Neural cell (in vitro differentiated cells): ENCODE results near the gene SEMA6C. TPM values are rescaled to one million over a fixed set of nuclear protein-coding genes. Genes with fewer than 3 reads are reported as not detected.
A peak's percentile ranks its signal among the peaks of the same experiment; 100 is the strongest.

Experiments
- H2AFZ ChIP-seq: fragments of 200-600, 300-800 bp; sonication (generic), shearing (Covaris generic); 2 replicates; pipeline ENCODE4 v1.6.0; 2014; ENCODE audit warnings: low read depth, mild to moderate bottlenecking, antibody characterized with exemption, low read length, moderate library complexity
- H3F3A ChIP-seq: fragments of 200-600 bp; shearing (Covaris generic); 2 replicates; pipeline ENCODE4 v1.6.1; 2016; ENCODE audit warnings: mild to moderate bottlenecking, moderate library complexity, mixed read lengths, antibody characterized with exemption, low read length; ENCODE audit not compliant: insufficient read depth, poor library complexity, severe bottlenecking
- H3K27ac ChIP-seq: fragments of 200-600, 300-800 bp; sonication (generic), shearing (Covaris generic); 2 replicates; pipeline ENCODE4 v1.5.1; 2014; ENCODE audit warnings: mild to moderate bottlenecking, low read length, moderate library complexity
- H3K27me3 ChIP-seq: fragments of 300-800, 200-600 bp; sonication (generic), shearing (Covaris generic); 2 replicates; pipeline ENCODE4 v1.6.0; 2014; ENCODE audit warnings: mild to moderate bottlenecking, low read depth, low read length, moderate library complexity; ENCODE audit not compliant: insufficient read depth
- H3K36me3 ChIP-seq: fragments of 300-800, 200-600 bp; sonication (generic), shearing (Covaris generic); 2 replicates; pipeline ENCODE4 v1.5.1; 2014; ENCODE audit warnings: mild to moderate bottlenecking, antibody characterized with exemption, low read length, moderate library complexity; ENCODE audit not compliant: insufficient read depth
- H3K4me2 ChIP-seq: fragments of 300-800, 200-600 bp; sonication (generic), shearing (Covaris generic); 2 replicates; pipeline ENCODE4 v1.6.0; 2014; ENCODE audit warnings: mild to moderate bottlenecking, low read length
- H3K4me3 ChIP-seq: fragments of 300-800, 200-600 bp; sonication (generic), shearing (Covaris generic); 2 replicates; pipeline ENCODE4 v1.5.1; 2014; ENCODE audit warnings: mild to moderate bottlenecking, low read length, moderate library complexity
- H3K79me2 ChIP-seq: fragments of 200-600 bp; shearing (Covaris generic); replicated peaks from 2 replicates; pipeline ENCODE4 v1.6.0; 2014; ENCODE audit warnings: mild to moderate bottlenecking, low read length, moderate library complexity; ENCODE audit not compliant: insufficient read depth
- H3K9ac ChIP-seq: fragments of 300-800, 200-600 bp; sonication (generic), shearing (Covaris generic); 2 replicates; pipeline ENCODE4 v1.6.1; 2016; ENCODE audit warnings: mild to moderate bottlenecking, low read length, mixed read lengths
- H3K9me2 ChIP-seq: fragments of 200-600 bp; shearing (Covaris generic); 2 replicates; pipeline ENCODE4 v1.6.1; 2016; ENCODE audit warnings: mild to moderate bottlenecking, low read length, mixed read lengths; ENCODE audit not compliant: insufficient read depth
- H3K9me3 ChIP-seq: fragments of 200-600, 300-800 bp; sonication (generic), shearing (Covaris generic); 2 replicates; pipeline ENCODE4 v1.6.1; 2016; ENCODE audit warnings: mild to moderate bottlenecking, mixed run types, low read length, moderate library complexity, mixed read lengths
- H4K20me1 ChIP-seq: fragments of 200-600 bp; shearing (Covaris generic); 2 replicates; pipeline ENCODE4 v1.6.1; 2016; ENCODE audit warnings: mild to moderate bottlenecking, mixed run types; ENCODE audit not compliant: insufficient read depth
- CTCF ChIP-seq: fragments of 450-650 bp; IDR thresholded peaks from 2 replicates; pipeline ENCODE4 v1.5.1; 2014; ENCODE audit warnings: antibody characterized with exemption, mild to moderate bottlenecking, moderate library complexity; ENCODE audit not compliant: poor library complexity, severe bottlenecking
- EP300 ChIP-seq: fragments of 450-650 bp; conservative IDR thresholded peaks from 2 replicates; pipeline ENCODE4 v1.6.1; 2014; ENCODE audit warnings: antibody characterized with exemption, mild to moderate bottlenecking, moderate library complexity; ENCODE audit not compliant: poor library complexity, severe bottlenecking
- EZH2 ChIP-seq: fragments of 200-600, 300-800 bp; shearing (Covaris generic), sonication (generic); IDR thresholded peaks from 2 replicates; pipeline ENCODE4 v1.6.1; 2014; ENCODE audit warnings: antibody characterized with exemption, low read length, borderline replicate concordance, mild to moderate bottlenecking; ENCODE audit not compliant: insufficient read depth, poor library complexity, severe bottlenecking
- MXI1 ChIP-seq: fragments of 450-650 bp; conservative IDR thresholded peaks from 2 replicates; pipeline ENCODE4 v1.6.1; 2014; ENCODE audit warnings: antibody characterized with exemption, mild to moderate bottlenecking; ENCODE audit not compliant: poor library complexity, severe bottlenecking
- POLR2AphosphoS5 ChIP-seq: IDR thresholded peaks from 2 replicates; pipeline ENCODE4 v1.6.1; 2012
- RAD21 ChIP-seq: fragments of 450-650 bp; conservative IDR thresholded peaks from 2 replicates; pipeline ENCODE4 v1.6.1; 2014; ENCODE audit warnings: antibody characterized with exemption, mild to moderate bottlenecking, moderate library complexity
- SMC3 ChIP-seq: fragments of 450-650 bp; conservative IDR thresholded peaks from 2 replicates; pipeline ENCODE4 v1.6.1; 2014; ENCODE audit warnings: antibody characterized with exemption, mild to moderate bottlenecking, moderate library complexity; ENCODE audit not compliant: poor library complexity
- TAF1 ChIP-seq: IDR thresholded peaks from 2 replicates; pipeline ENCODE4 v1.6.1; 2012; ENCODE audit warnings: low read depth
- polyA plus RNA-seq: library from polyadenylated mRNA; depleted of rRNA; stranded (reverse); fragments of >200 nt; gene quantifications from 2 replicates; pipeline ENCODE4 v1.2.3, GENCODE V29; 2014
- TF ChIP-seq, protein P1 (sequence below): IDR thresholded peaks from 2 replicates; pipeline ENCODE4 v1.6.1; 2012; ENCODE audit warnings: borderline replicate concordance

SEMA6C gene
- polyA plus RNA-seq, 1 donor from 2014 or later: 32.5 TPM

DNA sequence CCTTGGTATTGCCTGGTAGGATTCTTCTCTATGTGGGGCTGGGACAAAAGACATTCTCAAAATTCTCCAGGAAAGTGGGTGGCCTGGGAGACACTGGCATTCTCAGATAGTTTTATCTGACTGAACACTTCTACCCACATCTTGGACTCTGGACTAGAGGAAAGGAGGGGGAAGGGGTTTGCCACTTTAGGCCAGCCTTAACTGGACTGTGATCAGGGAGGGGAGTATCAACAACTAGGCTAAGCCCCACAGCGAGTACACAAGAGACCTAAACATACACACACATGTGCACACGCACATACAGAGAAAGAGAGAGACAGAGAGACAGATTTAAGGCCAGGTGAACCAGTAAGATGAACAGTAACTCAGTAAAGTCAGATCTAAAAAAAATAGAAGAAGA, 1.2 kb upstream of the SEMA6C start:
- H3K4me3 ChIP-seq: peak overlapping the region; percentile 100
- peak overlapping the region; percentile 87 for H3K27ac ChIP-seq
- peak overlapping the region; percentile 98 for H3K9ac ChIP-seq
- no peaks in the 10 kb centered on the region for H3K36me3 ChIP-seq
- peak overlapping the region; percentile 92 for H3K4me2 ChIP-seq
- no peaks in the 10 kb centered on the region for H3K9me3 ChIP-seq
- no peak overlapping the region for H2AFZ ChIP-seq
- no peak for TF ChIP-seq EP300
- TF ChIP-seq TAF1: no peak
- no peak for TF ChIP-seq MXI1
- no peak for TF ChIP-seq SMC3
- TF ChIP-seq RAD21: no peak
- TF ChIP-seq CTCF: no peak
- no peak for TF ChIP-seq EZH2
- TF ChIP-seq, protein P1, sequence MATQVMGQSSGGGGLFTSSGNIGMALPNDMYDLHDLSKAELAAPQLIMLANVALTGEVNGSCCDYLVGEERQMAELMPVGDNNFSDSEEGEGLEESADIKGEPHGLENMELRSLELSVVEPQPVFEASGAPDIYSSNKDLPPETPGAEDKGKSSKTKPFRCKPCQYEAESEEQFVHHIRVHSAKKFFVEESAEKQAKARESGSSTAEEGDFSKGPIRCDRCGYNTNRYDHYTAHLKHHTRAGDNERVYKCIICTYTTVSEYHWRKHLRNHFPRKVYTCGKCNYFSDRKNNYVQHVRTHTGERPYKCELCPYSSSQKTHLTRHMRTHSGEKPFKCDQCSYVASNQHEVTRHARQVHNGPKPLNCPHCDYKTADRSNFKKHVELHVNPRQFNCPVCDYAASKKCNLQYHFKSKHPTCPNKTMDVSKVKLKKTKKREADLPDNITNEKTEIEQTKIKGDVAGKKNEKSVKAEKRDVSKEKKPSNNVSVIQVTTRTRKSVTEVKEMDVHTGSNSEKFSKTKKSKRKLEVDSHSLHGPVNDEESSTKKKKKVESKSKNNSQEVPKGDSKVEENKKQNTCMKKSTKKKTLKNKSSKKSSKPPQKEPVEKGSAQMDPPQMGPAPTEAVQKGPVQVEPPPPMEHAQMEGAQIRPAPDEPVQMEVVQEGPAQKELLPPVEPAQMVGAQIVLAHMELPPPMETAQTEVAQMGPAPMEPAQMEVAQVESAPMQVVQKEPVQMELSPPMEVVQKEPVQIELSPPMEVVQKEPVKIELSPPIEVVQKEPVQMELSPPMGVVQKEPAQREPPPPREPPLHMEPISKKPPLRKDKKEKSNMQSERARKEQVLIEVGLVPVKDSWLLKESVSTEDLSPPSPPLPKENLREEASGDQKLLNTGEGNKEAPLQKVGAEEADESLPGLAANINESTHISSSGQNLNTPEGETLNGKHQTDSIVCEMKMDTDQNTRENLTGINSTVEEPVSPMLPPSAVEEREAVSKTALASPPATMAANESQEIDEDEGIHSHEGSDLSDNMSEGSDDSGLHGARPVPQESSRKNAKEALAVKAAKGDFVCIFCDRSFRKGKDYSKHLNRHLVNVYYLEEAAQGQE: no peak
- TF ChIP-seq POLR2AphosphoS5: no peak
- peaks cover 7% of the 10 kb centered on the region for H4K20me1 ChIP-seq
- no peaks in the 10 kb centered on the region for H3F3A ChIP-seq
- H3K27me3 ChIP-seq: no peaks in the 10 kb centered on the region
- no peaks in the 10 kb centered on the region for H3K9me2 ChIP-seq
- H3K79me2 ChIP-seq: peaks cover 38% of the 10 kb centered on the region

GRCh38 chr1:151147132-151147503, 687 bp upstream of the SEMA6C start:
- H3K9me3 ChIP-seq: no peaks in the 10 kb centered on the region
- no peaks in the 10 kb centered on the region for H3F3A ChIP-seq
- peak overlapping the region; percentile 98 for H3K9ac ChIP-seq
- H3K27ac ChIP-seq: peak overlapping the region; percentile 87
- H3K36me3 ChIP-seq: no peaks in the 10 kb centered on the region
- no peaks in the 10 kb centered on the region for H3K27me3 ChIP-seq
- peaks cover 40% of the 10 kb centered on the region for H3K79me2 ChIP-seq
- TF ChIP-seq RAD21 (no peak), EP300 (no peak), POLR2AphosphoS5 (no peak)
- TF ChIP-seq, protein P1: peak; percentile 13
- H3K4me3 ChIP-seq: peak overlapping the region; percentile 100
- peak overlapping the region; percentile 92 for H3K4me2 ChIP-seq
- no peaks in the 10 kb centered on the region for H3K9me2 ChIP-seq
- peaks cover 7% of the 10 kb centered on the region for H4K20me1 ChIP-seq
- H2AFZ ChIP-seq: peak overlapping the region; percentile 85
